Measurements from ENCODE around the gene KLHL11. TPM values are rescaled to one million over a fixed set of nuclear protein-coding genes. Genes with fewer than 3 reads are reported as not detected.

Gene KLHL11
- total and polyA plus RNA-seq, 9 of the 15 experiments (the other 6 are each of a cell fraction or from before 2014, with no cell fraction given) = 0.20 to 17.0 (median 10.3) TPM

GRCh38 chr17:41811549-41812380, 53.5 kb downstream of the KLHL11 start, which contains the start of gene P3H4 (continued):
- peak; percentile 63 for TF ChIP-seq MGA (IDR thresholded peaks at IDR 0.05)
- peak; percentile 62 for TF ChIP-seq RBBP5 (IDR thresholded peaks at IDR 0.05; ENCODE audit: borderline replicate concordance, insufficient read depth, low read length, poor library complexity, severe bottlenecking)
- TF ChIP-seq PHF8 (IDR thresholded peaks at IDR 0.05; ENCODE audit: borderline replicate concordance, low read length) = peak; percentile 55; the same call in 1 of the 2 replicates
- no peak for TF ChIP-seq ATF1 (CRISPR knock-in tag; IDR thresholded peaks at IDR 0.05)
- TF ChIP-seq ATF1 (tag; IDR thresholded peaks at IDR 0.05) = peak; percentile 44; the same call in 1 of the 2 replicates
- TF ChIP-seq HMGN3 (IDR thresholded peaks at IDR 0.05; ENCODE audit: borderline replicate concordance, extremely low read depth, insufficient read length, low read depth, low read length) = peak; percentile 35
- peak; percentile 78 to 89 for TF ChIP-seq E2F6 (IDR thresholded peaks at IDR 0.05; ENCODE audit: borderline replicate concordance in 1 of 2, extremely low read depth in 1 of 2, insufficient read depth in 1 of 2, insufficient read length in 1 of 2, low read depth in 1 of 2, low read length in 1 of 2, poor library complexity in 1 of 2, severe bottlenecking in 1 of 2)
- TF ChIP-seq SIRT6 (IDR thresholded peaks at IDR 0.05; ENCODE audit: low read depth, low read length) = no peak
- peak in 1 of 2 experiments; percentile 20; a peak in 1 of 4 replicates for TF ChIP-seq SIN3A (IDR thresholded peaks at IDR 0.05; ENCODE audit: borderline replicate concordance in 2 of 2, control insufficient read depth in 1 of 2, low read depth in 2 of 2, low read length in 2 of 2)
- TF ChIP-seq TEAD2 (tag; IDR thresholded peaks at IDR 0.05) = no peak
- peak in 1 of 2 experiments; percentile 65; a peak in 2 of 4 replicates for TF ChIP-seq NRF1 (conservative IDR thresholded peaks at IDR 0.05 in 1 of 2, IDR thresholded peaks at IDR 0.05 in 1 of 2)
- TF ChIP-seq POLR2G (IDR thresholded peaks at IDR 0.05; ENCODE audit: low read depth, low read length) = peak; percentile 80

Data from K562 (cell line).